ENCODE results near the gene BLOC1S1.

- no peak for TF ChIP-seq CTCF (IDR thresholded peaks at IDR 0.05 in 4 of 5, conservative IDR thresholded peaks at IDR 0.05 in 1 of 5)
- TF ChIP-seq POLR2A (IDR thresholded peaks at IDR 0.05), result peak; percentile 93 to 95
Observed at GRCh38 chr12:55728939-55729818, 13.3 kb downstream of the BLOC1S1 start, which contains the start of gene CD63.

Data from gastrocnemius medialis (tissue), 4 donors.